DMS53 treated with DMSO at 0.1 percent for 48 hours (cell line): Measurements from ENCODE around the gene MTMR12.

ENCODE experiments used
- DNase-seq: peaks from one replicate; lab custom pipeline; 2025; ENCODE audit not compliant: unreplicated experiment; lab: John Stamatoyannopoulos, UW

Gene MTMR12

DNA sequence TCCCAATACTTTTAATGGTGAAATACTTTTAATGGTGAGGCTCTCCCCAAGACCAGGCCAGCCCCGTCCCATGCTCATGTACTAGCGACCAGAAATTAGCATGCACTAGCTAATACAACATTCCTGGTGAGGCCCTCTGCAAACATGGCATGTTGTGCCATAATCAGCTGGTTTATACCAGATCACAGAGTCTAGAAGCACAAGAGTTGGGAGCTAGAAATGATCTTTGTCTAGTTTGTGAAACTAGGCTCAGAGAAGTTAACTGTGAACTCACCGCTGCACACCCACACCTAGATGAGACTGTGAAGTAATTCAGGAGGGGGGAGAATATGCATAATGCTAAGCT lies 37.4 kb downstream of the MTMR12 start:
- no peak for DNase-seq

DNA sequence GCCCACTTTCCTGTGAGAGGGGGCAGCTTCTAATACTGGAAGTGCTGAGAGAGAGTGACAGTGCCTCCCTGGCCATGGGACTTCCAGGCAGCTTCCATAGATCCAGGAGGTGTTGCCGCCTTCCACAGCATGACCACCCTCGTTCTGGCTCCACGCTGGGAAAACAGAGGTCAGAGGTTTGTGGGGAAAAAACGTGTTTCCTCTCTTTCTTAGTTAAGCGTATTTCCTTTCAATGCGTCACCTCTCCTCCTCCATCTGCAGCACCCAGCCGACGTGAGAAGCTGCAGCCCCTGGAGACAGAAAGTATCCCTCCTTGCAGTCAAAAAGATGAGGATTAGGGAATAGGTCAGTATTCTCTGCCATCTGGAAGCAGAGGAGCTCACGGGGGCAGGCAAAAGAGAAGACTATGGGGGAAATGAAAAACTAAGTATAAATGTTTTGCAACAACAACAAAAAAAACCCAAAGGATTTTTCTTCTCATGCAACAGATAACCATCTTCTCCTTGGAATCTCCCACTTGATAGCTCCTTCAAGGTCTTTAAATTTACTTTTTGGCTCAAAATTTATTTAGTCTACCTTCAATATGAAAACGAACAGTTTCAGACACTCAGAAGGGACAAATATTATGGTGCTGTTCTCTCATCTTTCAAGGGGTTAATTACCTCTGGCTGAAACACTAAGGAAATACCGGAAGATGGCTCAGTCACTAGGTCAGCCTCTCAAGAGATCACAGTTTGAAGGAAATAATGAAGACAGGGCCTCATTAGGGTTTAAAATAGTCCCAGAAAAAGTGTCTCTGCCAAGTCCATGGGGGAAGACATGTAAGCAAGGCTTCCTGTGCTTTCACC lies 38.0 kb downstream of the MTMR12 start:
- no peak for DNase-seq

DNA sequence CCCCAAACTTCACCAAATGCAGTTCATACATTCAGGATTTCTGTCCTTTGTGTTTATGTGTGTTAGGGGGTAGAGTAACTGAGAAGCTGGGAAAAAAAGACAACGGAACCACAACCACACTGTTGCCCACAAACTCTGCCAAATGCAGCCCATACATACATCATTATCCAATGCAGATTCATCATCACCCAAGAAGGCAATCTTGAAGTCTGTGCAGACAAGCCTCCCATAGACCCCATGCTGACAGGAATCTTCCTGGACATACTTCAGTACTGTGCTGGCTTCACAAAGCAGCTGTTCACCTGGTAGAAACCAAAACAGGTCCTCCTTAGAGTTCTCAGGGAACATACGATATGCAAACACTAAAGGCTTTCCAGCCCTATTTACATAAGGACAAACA lies 38.9 kb downstream of the MTMR12 start:
- DNase-seq = peak; percentile 6

DNA sequence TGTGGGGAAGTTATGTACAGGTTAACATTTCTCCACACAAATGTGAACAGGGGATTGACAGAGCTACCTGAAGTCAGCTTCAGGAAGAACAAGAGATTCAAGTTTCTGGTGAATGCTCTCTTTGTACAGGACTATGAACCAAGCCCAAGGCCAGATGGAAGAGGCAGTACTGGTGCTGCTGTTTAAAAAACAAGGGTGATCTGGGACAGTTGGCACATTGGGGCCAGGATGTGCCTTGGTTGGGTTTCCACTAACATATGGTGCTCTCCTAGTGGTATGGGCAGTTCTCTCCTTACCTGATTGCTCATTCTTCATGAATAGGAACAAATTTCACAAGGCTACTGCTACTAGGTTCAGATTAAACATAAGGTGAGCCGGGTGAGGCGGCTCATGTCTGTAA lies 40.0 kb downstream of the MTMR12 start:
- DNase-seq = no peak

DNA sequence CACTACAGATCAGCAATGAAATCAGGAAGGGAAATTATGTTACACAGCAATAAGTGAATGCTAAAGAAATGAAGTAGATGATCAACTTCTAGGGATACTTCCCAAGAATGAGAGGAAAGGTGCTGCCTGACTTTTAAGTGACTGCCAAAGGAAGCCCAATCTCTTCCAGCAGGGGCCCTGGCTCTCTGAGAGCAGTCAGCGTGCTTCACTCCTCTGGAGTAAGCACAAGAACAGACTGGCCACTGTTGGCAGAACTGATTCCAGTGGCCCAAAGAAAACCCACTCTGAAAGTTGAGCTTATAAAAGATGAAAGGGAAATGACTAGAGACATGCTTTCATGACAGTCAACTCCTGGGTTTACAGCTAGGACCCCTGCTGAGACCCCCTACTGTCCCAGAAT lies 41.8 kb downstream of the MTMR12 start:
- DNase-seq = no peak

DNA sequence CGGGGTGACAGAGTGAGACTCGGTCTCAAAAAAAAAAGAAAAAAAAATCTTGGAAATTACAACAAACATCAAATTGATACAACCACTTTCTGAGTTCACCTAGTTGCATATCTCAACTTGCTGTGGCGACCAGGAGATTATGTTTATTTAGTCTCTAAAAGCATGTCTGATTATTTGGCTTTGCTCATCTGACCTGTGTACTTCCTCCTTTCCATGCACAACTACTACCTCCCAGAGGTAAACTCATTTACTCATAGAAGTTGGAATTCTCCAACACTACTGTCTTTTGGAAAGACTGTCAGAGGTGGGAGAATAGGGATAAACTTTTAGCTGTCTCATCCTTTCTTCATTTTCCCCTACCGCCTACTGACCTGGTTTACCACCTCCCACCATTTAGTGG lies 42.6 kb downstream of the MTMR12 start:
- no peak for DNase-seq

DNA sequence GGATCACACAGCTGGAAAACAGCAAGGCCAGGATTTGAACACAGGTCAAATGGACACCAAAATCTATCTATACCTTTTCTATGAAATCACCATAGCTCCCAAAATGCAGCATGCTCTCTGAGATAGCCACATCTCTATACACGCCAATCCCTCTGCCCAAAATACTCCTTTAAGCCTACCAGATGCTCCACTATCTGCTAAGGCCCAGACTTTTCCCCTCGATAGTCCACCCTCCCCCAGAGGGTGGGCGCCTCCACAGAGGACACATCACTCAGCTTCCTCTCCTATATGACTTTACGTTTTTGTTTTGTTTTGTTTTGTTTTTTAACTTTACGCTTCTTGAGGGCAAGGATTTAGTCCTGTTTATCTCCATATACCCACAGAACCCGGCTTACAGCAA lies 46.8 kb downstream of the MTMR12 start:
- no peak for DNase-seq

DNA sequence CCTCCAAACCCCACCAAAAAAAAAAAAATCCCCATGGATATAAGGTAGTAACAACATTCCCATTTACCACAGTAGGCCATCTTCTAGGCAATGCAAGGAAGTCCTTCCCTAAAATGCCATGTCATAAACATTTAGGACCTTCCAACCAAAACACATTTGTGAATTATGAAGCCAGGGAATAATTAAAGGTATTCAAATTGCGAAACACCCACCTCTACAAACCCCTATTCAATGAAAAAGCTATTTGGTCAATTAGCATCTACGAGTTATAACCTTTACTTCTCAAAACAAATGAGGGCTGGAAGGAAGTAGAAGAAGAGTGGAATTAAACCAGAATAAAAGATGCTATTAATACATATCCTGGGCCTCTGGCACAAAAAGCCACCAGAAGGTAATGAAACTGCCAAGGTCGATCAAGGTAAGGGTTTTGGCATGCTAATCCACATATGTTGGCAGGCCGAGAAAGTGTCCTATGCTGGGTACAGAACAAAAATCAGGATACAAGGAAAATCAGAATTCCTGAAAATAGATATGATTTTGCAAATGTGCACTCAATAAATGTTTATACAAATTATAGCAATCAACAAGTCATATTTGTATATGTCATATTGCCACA lies 47.7 kb downstream of the MTMR12 start:
- DNase-seq = no peak

DNA sequence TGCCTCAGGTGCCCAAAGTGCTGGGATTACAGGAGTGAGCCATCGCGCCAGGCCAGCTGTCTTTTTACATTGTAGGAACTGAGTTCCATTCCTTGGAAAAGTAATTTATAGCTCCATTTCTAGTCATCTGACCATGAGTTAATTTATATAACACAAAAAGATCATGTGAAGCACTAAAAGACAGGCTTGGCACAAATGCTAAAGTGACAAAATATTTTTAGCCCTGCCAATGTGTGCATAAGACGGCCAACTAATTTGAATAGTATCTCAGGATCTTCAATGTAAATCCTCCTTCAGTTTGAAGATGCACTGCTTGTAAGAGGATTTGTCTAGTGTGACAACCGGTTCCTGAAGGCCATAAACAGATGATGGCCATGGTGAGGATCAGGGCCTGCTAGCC lies 49.1 kb downstream of the MTMR12 start:
- DNase-seq = no peak

DNA sequence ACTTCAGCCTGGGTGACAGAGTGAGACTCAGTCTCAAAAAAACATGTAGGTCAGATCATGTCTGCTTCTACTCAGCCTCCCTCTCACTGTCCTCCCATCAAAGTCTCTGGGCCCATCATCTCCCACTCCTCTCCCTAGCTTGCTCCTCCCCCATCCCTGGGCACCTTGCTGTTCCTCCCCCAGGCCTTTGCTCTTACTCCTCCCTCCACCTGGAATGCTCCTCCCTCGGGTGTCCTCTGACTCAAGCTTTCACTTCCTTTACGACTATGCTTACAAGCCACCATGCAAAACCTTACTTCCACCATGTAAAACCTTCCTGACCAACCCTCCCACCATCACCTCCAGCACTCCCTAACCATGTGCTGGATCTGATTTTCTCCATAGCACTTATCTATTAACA lies 51.5 kb downstream of the MTMR12 start:
- no peak for DNase-seq

DNA sequence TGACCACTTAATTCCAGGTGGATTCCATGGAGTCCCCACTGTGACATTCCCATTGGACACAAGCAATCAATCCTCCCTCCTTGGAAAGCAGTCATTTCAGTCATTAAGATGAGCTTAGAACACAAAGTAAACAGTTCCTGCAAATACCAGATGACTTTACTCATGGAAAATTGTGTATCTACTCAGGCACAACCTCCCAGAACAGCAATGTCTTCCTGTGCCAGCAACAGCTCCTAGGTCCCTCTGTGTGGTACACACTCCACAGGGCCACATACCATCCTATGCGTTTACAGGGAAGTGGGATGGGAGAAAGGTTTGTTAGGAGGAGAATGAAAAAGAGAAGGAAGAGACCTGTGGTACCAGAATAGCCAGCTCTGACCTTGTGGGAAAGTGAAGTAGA lies 53.7 kb downstream of the MTMR12 start:
- DNase-seq = no peak

DNA sequence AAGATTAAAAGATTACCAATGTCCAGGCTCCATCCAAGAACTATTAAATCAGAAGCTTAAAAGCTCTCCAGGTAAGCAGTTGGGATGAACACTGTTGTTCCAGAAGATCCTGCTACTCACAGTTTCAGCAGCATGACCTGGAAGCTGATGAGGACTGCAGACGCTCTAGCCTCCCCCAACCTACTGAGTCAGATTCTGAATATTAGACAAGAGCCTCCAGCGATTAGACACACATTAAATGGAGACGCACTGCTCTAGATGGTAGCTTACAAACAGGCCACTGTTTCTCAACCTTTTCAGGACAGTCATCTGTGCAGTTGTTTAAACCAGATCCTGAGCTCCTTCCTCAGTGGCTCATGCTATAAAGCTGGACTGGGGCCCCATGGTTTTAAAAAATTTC lies 54.3 kb downstream of the MTMR12 start:
- no peak for DNase-seq

DNA sequence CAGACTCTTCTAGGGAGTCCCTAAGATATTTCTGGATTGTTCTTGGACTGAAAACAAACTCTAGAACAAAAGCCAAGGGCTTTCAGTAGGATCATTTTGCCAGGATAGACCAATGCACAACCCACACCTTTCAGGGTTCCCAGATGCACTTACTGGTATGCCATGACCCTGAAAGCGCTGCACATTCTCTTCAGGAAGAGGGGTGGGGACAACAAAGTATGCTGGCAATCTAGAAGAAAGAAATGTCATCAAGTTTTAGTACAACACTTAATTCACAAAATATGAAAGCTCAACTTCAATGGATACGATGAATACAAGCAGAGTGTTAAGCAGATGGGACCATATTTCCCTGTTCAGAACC lies 57.2 kb downstream of the MTMR12 start:
- DNase-seq = no peak

DNA sequence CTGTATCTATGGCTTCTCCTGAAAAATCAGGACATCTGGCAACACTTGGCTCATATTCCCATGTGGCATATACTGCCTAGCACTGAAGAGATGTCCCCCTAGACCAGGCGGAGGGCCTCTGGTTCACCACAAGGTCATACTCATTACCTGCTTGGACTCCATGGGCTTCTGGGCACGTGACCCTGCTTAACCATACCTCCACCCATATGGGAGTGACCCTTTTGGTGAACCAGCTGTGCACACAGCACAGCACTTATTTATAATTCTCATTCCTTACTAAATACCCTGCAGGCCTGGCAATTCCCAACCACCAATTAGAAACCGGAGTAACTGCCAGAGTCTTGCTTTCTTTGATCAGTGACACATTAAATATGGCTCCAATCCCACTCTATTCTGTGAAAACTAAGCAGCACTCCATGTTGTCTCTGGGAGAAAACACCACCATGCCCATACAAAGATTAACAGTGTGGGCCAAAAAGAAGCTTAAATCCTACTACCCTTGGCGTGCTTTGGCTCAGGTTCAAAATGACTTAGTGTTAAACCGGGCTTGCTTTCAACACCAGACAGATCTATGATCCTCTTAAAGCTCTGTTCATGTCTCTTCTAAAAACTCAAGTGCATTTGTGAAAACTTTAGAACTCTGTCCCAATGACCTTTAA lies 57.7 kb downstream of the MTMR12 start:
- DNase-seq = no peak

DNA sequence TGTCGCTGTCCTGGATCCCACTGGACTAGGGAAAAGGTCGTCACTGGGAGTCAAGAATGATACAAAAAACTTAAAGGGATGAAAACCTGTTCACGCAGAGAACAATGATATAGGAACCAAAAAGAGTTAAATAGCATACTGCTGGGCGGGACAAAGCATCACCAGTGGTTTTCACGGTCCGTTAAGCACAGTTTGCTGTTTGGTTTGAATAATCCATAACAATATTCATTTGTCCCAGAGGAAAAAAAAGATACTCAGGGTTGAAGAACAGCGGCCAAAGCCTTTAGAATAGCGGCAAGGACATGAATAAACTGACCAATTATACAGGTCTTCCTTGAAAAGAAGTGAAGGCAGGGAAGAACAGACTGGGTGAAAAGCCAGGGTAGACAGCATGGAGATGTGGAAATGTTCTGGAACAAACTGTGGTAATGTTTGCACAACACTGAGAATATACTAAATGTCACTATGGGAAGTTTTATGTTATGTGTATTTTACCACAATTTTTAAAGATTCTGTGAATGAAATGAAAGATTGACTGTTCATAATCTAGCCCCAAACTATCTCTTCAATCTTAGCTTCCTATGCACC lies 60.8 kb downstream of the MTMR12 start:
- no peak for DNase-seq

DNA sequence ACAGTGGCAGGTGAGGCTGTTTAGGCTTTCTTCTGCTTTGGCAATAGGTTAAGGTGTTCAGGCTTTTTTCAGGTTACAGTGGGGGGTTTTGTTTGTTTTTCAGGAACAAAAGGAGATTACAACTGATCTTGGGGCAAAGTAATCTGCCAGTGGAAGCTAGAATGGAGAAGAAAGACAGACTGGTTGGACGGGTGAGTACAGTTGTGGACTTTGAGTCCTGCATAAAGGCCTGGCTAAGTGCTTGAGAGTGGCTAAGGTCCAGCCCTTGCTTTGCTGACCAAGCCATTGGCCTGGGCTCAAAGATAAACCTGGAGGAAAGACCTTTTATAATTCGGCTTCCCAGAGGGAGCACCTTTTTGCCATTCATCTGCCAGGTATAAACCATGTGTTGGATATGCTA lies 63.1 kb downstream of the MTMR12 start:
- no peak for DNase-seq

DNA sequence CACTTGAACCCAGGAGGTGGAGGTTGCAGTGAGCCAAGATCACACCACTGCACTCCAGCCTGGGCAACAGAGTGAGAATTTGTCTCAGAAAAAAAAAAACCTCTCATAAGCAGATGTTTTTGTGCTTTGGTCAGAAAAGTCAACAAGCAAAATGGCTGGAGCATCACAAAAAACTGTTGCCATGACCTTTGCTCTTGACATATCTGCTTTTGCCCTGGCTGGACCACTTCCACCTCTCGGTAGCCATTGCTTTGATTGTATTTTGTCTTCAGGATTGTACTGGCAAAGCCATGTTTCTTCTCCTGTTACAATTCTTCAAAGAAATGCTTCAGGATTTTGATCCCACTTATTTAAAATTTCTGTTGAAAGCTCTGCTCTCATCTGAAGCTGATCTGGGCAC lies 67.0 kb downstream of the MTMR12 start:
- DNase-seq = no peak

DNA sequence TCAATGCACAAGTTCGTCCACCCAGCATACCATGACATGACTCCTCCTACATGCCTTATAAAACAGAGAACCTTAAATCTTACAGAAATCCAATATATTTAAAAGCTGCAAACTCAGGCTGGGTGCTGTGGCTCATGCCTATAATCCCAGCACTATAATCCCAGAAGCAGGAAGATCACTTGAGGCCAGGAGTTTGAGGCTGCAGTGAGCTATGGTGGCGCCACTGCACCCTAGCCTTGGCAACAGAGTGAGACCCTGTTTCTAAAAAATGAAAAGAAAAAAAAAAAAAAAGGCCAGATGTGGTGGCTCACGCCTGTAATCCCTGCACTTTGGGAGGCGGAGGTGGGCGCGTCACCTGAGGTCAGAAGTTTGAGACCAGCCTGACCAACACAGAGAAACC lies 68.7 kb downstream of the MTMR12 start:
- DNase-seq = no peak

DNA sequence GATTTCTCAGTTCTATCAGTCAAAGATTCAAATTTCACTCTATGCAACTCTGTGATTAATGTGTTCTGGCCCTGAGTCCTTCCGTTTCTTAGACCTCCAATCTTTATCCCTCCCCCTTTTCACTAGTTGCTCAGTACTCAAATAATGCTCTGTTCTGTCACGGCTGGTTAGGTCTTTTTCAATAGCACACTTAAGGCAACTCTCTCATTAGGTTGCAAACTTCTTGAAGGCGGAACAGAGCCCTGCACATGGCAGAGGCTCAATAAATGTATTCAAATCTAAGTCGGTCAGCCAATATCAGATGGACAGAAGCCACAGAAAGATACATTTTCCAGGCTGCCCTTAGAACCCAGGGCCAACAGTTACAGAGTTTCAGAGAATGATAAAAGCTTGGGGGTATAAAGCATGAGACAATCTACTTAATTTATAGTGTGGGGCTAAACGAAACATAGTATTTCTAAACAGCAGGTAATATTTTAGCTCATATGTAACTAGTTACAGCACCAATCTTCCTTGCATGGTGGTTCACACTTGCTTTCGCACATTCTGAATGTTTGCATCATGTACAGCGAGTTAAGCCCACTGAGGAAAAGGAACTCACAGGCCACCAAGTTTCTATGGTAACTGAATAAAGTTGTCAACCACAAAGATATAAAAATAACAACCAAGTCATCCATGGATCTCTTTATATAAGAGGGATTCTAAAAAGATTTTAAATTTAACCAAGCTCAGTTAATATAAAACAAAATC lies 71.5 kb downstream of the MTMR12 start:
- DNase-seq = no peak

DNA sequence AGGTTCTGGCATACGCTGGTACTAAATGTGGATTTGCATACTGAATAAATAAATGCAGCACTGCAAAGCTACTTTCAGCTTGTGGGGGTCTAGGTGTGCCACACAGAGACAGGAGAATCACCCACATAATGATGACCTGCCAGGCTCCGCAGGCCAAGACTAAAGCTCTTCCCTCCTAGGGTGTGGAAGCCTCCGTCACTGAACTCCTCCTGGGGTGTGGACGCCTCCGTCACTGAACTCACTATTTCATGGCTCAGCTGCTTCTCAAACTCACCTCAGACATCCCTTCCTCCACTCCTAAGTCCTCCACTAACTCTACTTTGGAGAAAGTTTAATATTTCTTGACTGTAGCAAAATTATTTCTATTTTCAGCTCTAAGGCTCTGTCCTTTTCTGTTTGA lies 73.4 kb downstream of the MTMR12 start:
- no peak for DNase-seq

DNA sequence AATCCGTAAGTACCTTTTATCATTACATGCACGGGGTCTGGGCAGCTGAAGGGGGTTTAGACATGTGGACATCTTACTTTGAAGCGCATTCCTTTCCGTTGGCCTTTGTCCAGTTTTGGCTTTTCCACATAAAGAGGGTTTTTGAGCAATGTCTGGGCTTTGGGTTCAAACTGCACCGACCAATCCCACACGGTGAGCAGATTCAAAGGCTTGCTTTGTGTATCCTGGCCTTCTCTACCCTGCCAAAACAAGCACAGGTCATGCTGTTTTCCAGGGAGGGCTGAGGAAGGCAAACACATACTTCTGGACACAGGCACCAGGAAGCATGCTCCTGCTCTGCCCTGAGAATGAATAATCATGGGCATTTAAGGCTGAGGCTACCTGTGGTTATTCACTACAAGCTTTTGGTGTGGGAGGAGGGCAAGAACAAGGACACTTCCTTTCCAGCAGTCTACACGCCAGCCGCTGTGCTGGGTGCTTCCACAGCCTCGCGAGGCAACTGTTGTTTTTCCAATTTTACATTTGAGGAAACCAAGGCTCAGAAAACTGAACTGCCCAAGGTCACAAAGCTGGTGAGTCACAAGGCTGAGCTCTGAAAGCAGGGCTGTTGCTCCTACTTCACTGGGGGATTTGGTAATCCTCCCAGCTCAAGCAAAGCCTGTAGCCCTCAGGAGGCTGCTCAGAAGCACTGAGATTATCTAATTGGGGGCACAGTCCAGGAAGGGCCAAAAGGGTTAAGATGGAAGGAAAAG lies 78.9 kb downstream of the MTMR12 start:
- no peak for DNase-seq
